GM18873 (cell line): ENCODE results near the gene SRRD.
A peak's percentile ranks its signal among the peaks of the same experiment; 100 is the strongest.

Experiments
- ATAC-seq: cut with Tn5 transposase; IDR thresholded peaks from one replicate; pipeline ENCODE4 v1.9.1; 2021; ENCODE audit warnings: mild to moderate bottlenecking, moderate library complexity, moderate number of reproducible peaks; ENCODE audit not compliant: unreplicated experiment, low FRiP score

Gene SRRD

DNA sequence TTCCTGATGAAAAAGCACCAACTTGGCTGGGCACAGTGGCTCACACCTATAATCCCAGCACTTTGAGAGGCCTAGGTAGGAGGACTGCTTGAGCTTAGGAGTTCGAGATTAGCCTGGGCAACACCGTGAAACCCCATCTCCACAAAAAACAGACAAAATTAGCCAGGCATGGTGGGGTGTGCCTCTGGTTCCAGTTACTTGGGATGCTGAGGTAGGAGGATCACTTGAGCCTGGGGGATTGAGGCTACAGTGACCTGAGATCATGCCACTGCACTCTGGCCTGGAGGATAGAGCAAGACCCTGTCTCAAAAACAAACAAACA, 3.1 kb upstream of the SRRD start:
- no peak for ATAC-seq

DNA sequence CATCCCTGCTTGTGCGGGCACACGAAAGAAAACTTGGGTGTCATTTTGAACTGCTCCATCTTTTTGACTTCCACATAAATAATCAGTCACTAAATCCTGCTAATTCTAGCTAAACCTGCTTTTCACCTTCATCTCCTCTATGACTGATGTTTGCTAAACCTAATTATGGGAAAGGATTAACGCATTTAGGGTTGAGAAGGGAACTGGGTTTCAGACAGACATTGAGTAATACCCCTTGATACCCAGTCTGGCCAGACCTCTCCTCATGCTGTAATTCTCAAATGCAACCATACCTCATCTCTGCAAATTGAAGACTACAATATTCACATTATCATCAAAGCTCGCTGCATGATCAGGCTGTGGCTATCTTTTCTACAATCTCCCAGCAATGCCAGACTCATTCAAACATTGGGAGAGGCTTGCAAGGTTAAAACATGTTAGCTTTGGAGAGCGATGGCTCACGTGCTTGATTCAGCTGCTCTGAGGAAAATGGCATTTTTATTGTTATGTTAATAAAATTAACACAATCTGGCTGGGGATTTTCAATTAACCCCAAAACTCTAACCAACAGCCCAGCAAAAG, 2.5 kb upstream of the SRRD start:
- ATAC-seq: no peak

DNA sequence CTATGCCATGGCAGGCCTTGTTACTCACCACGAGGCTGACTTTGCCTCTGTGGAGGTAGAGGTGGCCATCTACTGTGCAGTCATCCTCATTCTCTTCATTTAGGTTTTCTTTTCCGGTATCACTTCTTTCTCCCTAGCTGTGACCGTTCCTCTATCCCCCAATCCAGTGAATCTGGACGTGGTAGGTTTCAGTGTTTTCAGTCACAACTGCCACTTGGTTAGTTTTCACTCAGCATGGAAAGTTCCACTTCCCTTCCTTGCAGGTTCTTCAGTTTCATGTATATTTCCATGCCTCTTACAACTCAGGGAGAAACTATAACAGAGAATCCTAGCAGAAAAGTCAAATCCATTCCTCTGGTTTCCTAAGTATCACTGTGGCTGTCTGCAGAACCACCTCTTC, 2.0 kb upstream of the SRRD start:
- no peak for ATAC-seq

DNA sequence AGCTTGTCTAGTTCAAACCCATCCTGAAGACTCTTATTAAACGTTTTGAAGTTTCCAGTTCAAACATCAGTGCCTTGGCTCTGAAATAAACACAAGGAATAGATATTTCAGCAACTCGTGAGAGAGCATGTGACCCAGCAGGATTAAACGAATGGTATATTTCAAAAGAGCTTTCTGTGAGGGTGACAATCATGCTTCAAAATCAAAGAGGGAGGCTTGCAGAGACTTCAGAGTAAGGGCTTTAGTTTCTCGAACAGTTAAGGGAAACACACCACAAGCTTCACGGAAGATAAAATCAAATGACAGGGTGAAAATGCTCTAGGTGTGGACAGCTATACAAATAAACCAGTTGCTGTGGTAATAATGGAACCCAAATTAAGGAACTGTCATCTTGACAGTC, 1.5 kb upstream of the SRRD start:
- no peak for ATAC-seq

DNA sequence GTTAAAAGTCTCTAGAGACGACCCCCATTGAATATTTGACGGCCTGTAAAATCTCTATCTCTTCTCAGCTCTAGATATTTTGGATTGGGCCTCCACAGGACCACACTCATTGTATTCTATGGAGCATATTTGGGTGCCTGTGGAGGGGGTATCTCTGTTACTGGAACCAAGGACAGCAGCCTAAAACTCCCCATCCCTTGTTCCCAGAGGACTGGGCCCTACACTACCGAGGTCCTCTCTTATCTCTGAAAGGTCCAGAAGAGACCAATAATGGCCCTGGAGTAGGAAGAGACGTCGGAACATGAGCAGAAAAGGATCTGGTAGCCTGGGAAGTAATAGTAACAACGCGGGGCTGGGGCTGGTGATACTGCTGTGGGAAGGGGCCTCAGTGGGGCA, 636 bp upstream of the SRRD start:
- ATAC-seq: peak; percentile 1

DNA sequence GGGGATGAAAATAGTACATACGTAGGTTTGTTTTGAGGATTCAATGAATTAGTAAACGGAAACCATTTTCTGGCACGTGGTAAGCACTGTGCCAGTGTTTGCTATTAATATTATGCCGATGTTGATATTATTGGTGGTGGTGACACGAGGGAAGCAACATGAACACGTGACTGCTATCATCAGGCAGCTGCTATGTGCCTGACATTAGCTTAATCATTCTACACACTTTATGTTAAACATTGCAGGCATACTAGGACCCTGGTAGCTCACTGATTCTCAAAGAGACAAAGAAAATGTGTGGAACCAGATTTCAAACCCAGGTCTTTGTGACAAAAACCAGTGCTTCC, 656 bp downstream of the SRRD start:
- no peak for ATAC-seq

DNA sequence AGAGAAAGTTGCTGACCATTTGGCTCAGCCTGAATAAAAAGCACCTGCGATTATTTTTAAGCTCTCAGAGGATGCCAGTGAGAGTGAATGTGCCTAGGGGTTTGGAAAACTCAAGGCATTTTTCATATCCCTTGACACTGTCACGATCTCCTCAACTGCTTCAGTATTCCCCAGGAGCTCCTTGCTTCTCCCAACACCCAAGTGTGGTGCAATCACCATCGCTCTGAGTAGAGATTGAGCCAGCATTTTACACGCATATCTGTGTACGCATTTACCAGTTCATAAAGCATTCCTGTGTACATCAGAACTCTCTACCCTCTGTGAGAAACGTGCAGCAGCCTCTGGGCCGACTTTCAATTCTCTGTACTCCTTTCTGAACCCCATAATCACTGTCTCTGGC, 1.3 kb downstream of the SRRD start:
- ATAC-seq: no peak

DNA sequence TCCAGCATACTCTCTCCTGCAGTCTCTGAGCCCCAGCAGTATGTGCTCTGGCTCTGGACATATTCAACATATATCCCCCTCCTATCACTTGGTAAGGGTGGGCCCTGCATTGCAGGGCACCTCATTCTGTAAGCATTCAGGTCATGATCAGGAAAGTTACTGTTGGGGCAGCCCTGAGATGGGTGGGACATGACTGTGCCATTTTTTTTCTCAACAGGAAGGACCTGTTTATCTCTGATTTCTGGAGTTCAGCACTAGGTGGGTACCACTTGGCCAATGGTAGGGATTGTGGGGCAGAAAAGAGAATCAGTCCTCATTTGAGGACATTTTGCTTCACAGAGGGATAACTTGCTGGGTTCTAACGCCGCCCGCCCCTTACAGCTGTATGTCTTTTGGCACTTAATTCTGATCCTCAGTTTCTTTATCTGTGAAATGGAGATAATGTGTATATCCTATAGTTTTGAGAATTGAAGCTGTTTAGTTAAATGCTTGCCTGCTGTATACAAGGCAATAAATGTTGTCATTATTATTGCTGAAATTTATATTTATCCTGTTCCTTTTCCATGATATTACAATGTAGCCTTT, 2.2 kb downstream of the SRRD start:
- no peak for ATAC-seq

DNA sequence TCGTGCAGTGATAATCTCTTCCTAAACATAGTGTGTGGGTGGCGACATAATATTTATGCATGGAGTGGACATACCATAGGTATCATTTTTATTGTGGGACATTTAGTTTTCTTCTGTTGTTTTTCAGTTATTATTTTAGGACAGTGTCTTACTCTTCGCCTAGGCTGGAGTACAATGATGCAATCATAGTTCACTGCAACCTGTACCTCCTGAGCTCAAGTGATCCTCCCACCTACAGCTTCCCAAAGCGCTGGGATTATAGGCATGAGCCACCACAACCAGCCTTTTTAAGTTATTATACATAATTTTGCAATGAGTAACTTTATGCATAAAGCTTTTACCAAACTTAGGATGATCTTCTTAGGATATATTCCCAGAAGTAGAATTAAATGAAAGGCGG, 2.7 kb downstream of the SRRD start:
- no peak for ATAC-seq

DNA sequence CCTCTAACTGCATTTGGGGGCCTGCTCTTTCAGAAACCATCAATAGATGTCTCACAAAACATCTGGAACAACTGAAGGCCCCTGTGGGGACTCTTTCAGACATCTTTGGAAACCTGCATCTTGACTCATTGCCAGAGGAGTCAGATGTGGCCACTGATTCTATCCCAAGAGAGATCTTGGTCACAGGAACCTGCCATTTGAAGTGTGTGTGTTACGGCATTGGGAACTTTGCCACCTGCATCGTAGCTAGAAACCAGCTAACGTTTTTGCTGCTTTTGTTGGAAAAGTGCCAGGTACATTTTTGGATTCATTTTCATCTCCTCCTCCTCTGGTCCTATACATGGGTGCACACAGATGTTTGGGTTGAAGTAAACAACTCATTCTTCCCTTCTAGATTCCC, 4.3 kb downstream of the SRRD start:
- no peak for ATAC-seq

DNA sequence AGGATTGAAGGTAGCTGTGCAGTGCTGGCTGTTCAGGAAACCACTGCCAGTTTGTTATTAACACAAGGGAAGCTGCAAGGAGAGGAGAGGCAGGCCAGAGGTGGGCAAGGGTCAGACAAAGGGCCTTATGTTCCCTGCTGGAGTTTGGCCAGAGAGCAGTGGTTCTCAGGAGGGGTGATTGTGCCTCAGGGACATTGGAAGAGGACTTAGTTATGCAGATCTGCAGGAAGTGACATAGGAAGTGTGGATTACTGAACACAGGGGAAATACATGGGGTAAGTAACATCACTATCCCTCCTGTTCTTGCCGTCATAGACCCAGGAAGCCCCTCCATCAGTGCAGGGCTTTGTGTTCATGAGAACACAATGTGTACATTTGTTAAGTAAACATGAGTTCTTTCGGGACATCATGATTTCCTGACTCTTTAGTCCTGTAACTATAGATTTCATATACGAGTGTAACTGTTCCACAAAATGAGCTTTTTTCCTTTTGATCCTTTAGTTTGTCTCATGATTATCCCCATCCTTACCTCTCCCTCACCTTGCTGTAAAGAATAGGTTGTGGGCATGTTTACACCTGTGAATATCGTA, 5.9 kb downstream of the SRRD start:
- ATAC-seq: no peak

DNA sequence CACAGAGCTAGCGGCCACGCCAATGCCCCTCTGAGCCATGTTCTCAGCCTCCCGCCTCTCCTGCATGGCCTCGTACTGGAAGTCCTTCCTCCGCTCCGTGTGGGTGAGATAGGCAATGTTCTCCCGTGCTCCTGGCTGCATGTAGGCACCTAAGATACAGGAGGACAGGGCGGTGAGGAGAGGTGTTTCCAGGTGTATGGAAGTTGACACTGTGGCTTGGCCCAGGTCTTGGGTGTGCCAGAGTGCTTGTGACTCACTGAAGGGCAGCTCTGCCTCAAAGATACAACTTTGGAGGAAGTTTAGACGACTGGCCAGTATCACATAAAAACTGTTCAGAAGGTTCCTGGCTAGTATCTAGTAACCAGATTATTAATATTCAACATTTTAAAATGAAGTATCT, 8.5 kb downstream of the SRRD start:
- no peak for ATAC-seq

DNA sequence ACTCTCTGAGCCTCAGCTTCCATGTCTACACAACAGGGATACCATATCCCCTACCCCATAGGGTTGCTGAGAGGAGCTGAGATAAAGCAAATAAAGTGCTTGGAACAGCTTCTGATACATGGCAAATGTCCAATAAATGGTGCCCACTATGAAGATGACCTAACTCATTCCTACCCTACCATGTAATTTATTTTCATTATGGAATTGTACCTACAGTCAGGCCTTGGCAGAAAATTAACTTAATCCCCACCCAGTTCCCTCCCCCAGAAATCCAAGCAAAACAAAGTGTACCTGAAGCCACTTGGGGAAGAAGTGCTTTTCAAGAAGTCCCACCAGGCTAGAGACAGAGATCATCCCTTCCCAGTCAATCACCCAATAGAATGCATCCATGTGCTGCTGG, 10.8 kb downstream of the SRRD start:
- ATAC-seq: no peak

DNA sequence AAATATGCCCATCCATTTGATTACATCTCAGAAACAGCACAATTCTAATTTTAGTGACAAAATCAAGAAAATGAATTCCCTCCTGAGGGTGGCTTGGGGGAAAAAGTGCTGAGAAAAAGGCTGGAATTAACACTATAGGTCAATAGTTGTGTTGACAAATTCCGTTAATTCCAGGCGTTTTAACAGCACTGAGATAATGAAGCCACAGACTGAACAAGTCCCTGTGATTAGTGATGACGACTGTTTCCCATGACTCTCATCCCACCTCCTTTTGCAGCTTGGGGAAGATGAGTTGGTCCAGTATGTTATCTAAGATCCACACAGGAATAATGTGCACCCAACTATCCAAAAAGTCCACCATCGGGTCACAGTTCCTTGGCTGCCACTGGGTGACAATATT, 12.8 kb downstream of the SRRD start:
- ATAC-seq: no peak

DNA sequence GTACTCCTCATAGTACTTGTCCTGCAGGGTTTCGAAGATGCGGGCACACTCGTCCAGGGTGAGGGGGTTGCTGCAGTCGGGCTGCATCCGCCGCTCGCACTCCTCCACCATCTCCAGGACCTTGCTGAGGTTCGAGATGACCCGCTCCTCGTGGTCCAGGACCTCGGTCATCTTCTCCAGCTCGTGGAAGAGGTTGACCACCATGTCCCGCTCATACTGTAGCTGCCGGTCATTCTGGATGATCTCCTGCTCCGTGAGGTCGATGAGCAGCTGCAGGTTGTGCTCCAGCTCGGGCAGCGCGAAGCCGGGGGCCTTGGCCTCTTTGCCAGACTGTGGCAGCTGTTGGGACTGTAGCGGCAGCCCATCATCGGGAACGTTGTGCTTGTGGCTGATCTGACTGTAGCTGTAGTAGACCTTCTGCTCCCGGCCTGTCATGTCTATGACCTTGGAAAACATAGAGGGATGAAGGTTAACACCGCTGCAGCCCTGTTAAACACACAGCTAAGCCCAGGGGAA, 15.6 kb downstream of the SRRD start:
- no peak for ATAC-seq

DNA sequence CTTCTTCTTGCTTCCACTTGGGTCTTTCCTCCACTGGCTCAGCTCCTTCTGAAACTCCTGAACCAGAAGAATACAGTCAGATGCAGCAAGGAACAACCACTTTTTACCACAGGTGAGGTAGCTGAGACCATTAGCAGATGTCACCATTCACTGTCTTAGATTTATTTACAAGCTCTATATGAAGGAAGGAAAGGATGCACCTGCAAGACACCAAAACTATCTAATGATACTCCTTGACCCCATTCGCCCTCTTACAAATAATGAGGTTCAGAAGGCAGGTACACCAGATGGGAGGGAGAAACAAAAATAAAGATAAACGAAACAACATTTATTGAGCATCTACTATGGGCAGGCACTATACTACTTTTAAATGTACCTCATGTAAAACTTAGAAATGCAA, 18.3 kb downstream of the SRRD start:
- ATAC-seq: no peak

DNA sequence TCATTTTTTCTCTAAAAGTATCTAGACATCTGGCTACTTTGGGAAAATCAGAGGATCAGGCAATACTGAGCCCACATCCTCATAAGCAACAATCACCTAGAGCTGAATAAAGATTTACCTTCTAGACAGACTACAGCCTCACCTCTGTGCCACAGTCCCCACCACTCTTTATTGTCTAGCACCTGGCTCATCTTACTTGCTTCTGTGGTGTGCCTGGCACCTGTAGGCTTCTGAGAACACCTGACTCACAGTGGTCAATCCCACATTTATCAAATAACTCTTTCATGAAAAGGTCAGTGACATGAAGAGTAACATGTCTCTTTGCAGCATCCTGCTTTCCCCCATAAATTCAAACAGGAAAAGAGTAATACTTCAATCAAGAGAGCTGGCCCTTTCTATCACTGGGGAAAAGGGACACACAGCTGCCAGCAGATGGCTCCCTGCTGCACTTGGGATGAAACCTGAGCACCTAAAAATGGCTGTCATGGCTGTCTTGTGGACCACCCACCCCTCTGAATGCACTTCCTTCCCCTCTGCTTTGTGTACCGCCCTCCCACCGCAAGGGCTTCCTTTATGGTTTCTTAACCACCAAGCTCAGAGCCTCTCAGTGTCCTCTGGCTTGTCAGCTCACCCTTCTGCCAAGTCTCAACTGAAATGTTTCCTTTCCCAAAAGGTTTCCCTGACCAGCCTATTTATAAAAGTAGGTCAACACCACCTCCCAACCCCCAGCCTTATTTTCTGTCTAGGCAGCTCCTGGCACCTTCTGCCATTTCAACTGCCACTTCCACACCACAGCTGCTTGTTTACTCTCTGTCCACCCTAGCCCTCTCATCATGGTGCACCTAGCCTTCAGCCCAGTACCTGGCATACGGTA, 19.2 kb downstream of the SRRD start:
- no peak for ATAC-seq

DNA sequence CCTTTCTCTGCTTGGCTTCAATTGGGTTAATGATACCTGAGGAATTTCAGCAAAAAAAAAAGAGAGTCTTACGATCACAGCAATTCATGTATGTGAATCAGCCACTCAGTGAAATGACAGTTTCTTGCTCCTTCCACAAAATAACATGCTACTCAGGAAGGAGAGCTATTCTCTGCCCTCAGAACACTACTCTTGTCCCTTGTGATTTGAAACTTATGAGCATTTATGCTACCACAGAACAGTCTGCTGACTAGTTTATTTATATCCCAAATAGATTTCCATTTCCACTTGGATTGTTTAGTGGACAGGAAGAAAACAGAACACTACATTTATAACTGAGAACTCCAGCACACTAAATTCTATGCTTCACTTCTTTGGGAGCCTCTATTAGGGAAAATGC, 20.1 kb downstream of the SRRD start:
- no peak for ATAC-seq

DNA sequence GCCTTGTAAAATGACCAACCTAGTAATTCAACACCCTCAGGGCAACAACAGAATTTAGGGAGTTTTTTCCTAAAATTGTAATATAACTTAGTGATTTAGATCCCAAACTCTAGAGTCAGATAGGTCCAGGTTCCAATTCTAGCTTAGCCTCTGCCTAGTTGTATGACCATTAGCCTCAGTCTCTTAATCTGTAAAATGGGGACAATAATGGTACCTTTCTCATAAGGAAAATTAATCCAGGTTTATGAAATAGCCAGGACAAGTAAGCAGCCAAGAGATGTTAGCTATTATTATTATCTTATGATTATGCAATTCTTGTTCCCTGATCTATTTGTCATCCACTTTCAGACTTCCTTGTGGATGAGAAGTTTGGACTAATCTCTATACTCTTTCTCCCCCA, 24.5 kb downstream of the SRRD start:
- ATAC-seq: no peak

DNA sequence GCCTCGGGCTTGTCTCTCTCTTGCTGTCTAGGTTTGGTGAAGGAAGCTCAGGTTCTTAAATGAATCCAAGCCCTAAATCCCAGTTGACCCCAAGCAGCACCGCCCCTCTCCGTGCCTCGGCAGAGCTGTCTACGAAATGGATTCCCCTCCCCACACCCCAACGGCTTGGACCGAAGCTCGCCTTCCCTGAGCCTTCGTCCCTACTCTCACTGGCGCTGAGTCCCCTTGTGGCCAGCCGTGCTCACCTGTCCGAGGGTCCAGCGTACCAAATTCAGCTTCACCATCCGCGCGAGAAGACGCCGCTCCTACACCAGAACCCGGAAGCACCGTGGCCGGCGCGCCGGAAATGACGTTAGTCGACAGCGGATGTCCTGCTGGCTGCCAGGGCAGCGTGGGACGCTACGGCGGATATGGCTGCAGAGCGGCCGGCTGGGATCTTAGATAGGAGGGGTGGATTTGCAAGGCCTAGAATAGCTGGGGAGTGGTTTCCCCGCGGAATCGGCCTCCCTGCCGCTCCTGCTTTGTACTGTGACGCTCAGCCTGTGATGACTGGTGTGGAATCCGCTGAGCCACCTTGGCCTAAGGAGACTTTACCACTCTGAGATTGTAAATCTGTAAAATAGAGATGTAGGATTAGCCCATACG, 28.6 kb downstream of the SRRD start, which contains the start of gene TFIP11:
Gene TFIP11 (minus strand): TSS at position 325 of the 645 bp plus-strand sequence. CDS start 2,201 bp downstream, outside the sequence.
- ATAC-seq: peak; percentile 85

DNA sequence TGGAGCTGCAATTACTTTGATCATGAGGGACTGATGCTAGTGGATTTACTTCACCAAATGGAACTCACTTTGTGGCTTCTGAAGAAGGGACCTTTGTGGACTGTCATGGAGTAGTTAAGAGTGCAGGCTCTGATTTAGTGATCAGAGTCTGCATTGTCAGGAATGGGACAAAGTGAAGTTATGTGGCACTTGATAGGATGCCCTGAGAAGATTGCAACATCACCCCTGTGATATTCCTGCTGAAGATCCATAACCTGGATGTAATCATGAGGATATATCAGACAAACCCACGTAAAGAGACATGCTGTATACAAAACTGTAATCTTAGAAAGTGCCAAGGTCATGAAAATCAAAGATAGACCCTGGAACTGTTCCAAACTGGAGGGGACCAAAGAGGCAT, 30.2 kb downstream of the SRRD start:
- ATAC-seq: no peak
